Activated T-cell treated with anti-CD3 and anti-CD28 coated beads for 48 hours (primary cell): ENCODE measurements around the gene NMT2.

Experiments
- DNase-seq: peaks from one replicate; pipeline ENCODE4 v3.0.0-alpha.2; 2020; ENCODE audit warnings: low read depth

The NMT2 gene

GRCh38 chr10:15181576-15182156, 13.2 kb upstream of the NMT2 start:
- DNase-seq: no peak

GRCh38 chr10:15180736-15181135, 12.2 kb upstream of the NMT2 start:
- DNase-seq: no peak

DNA sequence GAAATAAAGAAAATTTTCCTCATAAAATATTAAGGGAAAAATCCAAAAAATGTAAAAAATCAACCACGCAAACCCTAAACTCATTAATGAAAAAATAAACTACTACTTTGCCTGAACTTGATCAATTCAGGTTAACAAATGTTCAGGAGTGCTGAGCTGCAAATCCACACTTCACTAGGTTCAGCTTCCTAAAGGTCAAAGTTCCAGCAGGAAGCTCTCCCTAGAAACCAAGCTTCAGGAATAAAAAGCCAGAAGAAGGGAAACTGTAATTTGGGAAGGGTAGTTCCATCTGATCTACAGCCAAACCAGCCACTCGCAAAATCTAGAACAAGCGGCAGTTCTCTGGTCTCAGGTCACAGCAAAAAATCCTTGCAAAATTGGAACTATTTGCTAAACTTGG, 7.8 kb upstream of the NMT2 start:
- no peak for DNase-seq

DNA sequence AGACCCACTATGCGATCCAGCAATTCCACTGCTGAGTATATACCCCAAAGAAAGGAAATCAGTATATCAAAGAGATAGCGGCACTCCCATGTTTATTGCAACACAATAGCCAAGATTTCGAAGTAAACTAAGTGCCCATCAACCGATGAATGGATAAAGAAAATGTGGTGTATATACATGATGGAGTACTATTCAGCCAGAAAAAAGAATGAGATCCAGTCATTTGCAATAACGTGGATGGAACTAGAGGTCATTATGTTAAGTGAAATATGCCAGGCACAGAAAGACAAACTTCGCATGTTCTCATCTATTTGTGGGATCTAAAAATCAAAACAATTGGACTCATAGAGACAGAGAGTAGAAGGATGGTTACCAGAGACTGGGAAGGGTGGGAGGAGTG, 7.1 kb upstream of the NMT2 start:
- DNase-seq: no peak

- DNase-seq: no peak
Measured at GRCh38 chr10:15172306-15172840, 3.9 kb upstream of the NMT2 start.

GRCh38 chr10:15169555-15170401, 1.3 kb upstream of the NMT2 start:
- peak; percentile 21 for DNase-seq

- peak; percentile 92 for DNase-seq
Measured at GRCh38 chr10:15168786-15169554, 477 bp upstream of the NMT2 start.

DNA sequence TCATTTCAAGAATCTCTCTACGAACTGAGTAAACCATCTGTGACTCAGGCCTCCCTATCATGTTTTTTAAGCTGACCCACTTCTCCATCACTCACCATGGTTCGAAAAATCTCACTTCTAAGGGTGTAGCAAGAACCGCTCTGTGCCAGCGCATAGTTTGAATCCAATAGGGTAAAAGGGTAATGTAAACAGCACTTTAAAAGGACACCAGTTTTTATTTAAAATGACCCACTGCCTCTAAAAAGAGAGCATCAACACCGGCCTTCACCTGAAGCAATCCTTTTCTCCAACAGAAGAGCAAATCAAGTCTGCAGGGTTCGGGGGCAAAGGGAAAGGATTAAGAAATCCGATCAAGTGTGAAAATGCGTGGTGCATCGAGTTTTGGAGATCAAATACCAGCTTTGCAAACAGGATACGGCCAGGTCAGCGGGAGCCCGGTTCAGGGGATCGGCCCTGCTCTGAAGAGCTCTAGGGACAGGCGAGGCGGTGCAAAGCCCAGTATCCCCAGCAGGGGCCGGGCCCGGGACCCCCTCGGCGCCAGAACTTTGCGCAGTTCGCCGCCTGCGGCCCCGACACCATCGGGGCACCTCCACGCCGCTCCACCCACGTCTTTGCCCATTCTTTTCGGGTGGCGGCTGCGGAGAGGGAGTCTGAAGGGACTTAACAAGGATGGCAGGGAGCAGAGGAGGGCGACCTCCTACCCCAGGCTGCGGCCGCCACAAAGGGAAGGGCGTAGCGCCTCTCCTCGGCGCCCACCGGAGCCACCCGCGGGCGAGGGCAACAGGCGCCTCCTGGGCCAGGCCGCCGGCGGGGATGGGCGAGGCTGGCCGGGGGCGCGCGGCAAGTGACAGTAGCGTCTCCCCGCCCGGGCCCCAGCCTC, 842 bp downstream of the NMT2 start:
- DNase-seq: peak; percentile 38

- no peak for DNase-seq
Measured at GRCh38 chr10:15166325-15166724, 2.2 kb downstream of the NMT2 start.

GRCh38 chr10:15163253-15163828, 5.2 kb downstream of the NMT2 start:
- no peak for DNase-seq

GRCh38 chr10:15158972-15159371, 9.5 kb downstream of the NMT2 start:
- DNase-seq: no peak

DNA sequence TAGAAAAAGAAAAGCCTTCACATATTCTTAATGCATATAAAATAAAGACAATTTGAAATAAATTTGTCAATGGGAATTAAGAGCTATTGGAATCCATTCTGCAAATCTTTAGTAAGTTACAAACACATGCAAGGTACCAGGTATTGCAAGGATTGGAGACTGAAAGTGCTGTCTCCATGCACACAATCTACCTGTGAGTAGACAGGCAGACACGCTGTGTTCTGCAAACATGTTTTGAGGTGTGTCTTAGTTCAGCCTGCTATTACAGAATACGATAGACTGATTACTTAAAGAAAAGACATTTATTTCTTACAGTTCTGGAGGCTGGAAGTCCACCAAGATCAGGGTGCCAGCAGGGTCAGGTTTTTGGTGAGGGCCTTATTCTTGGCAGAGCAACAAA, 10.0 kb downstream of the NMT2 start:
- no peak for DNase-seq

GRCh38 chr10:15155978-15156656, 12.4 kb downstream of the NMT2 start:
- no peak for DNase-seq

DNA sequence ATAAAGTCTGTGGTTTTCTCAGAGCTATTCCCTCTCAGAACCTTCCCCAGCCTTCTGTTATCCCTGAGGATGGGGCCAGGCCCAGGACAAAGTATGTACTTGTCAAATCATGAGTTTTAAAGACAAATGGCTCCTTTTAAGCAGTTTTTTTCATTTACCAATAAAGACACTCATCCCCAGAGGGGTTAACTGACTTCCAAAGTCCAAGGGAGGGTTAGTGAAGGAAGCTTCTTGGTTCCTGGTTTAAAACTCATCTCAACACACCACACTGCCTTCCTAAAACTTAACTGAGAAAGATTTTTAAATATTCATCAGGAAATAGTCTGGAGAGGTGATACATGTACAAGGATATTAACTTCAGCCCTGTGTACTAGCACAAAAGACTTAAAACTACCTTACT, 15.9 kb downstream of the NMT2 start:
- no peak for DNase-seq

- no peak for DNase-seq
Measured at GRCh38 chr10:15150563-15150962, 17.9 kb downstream of the NMT2 start.

DNA sequence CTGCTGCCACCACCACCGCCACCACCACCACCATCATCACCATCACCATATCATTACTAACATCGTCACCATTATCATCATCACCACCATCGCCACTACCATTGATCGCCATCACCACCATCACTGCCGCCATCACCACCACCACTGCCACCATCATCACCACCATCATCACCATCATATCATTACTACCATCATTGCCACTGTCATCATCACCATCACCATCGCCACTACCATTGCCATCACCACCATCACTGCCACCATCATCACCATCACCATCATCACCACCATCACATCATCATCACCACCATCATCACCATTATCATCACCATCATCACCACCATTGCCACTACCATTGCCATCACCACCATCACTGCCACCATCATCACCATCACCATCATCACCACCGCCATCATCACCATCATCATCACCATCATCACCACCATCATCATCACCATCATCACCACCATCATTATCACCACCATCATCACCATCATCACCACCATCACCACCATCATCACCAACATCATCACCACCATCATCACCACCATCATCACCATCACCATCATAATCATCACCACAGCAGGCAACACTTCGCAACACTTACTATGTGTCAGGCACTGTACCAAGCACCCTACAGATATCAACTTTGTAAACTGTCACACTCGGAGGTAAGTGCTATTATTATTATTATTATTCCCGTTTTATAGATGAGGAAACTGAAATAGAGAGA, 19.3 kb downstream of the NMT2 start:
- DNase-seq: no peak

GRCh38 chr10:15147594-15148392, 20.7 kb downstream of the NMT2 start:
- no peak for DNase-seq

GRCh38 chr10:15146366-15146765, 22.1 kb downstream of the NMT2 start:
- no peak for DNase-seq

DNA sequence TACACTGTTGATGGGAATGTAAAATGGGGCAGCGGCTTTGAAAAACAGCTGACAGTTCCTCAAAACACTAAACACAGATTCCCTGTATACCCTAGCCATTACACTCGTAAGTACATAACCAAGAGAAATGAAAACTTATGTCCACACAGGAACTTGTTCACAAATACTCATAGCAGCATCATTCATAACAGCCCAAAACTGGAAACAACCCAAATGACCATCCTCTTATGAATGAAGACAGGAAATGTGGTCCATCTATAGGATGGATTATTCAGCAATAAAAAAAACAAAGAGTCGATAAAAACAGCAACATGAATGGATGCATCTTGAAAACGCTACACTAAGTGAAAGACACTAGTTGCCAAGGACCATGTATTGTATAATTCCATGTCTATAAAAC, 23.7 kb downstream of the NMT2 start:
- no peak for DNase-seq
